ENCODE measurements around the gene RPAIN.

Gene RPAIN

GRCh38 chr17:5380491-5381135, 39.4 kb upstream of the RPAIN start:
- DNase-seq (ENCODE audit: extremely low spot score), result no peak
- ChIA-PET CTCF (interaction anchor here (1.1 to 2.6 kb wide), 5 partner anchors 8 to 59 kb away, joined by 4 to 11 read pairs (median 4); partner anchors contain the start of gene C1QBP), POLR2A (interaction anchor here (0.6 kb wide), 1 partner anchor 34 kb away, joined by 3 read pairs; no protein-coding TSS in a partner anchor)
- TF ChIP-seq, protein P1, sequence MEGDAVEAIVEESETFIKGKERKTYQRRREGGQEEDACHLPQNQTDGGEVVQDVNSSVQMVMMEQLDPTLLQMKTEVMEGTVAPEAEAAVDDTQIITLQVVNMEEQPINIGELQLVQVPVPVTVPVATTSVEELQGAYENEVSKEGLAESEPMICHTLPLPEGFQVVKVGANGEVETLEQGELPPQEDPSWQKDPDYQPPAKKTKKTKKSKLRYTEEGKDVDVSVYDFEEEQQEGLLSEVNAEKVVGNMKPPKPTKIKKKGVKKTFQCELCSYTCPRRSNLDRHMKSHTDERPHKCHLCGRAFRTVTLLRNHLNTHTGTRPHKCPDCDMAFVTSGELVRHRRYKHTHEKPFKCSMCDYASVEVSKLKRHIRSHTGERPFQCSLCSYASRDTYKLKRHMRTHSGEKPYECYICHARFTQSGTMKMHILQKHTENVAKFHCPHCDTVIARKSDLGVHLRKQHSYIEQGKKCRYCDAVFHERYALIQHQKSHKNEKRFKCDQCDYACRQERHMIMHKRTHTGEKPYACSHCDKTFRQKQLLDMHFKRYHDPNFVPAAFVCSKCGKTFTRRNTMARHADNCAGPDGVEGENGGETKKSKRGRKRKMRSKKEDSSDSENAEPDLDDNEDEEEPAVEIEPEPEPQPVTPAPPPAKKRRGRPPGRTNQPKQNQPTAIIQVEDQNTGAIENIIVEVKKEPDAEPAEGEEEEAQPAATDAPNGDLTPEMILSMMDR (IDR thresholded peaks at IDR 0.05; ENCODE audit: control extremely low read depth, extremely low read depth, low read depth, missing control alignments), result no peak

DNA sequence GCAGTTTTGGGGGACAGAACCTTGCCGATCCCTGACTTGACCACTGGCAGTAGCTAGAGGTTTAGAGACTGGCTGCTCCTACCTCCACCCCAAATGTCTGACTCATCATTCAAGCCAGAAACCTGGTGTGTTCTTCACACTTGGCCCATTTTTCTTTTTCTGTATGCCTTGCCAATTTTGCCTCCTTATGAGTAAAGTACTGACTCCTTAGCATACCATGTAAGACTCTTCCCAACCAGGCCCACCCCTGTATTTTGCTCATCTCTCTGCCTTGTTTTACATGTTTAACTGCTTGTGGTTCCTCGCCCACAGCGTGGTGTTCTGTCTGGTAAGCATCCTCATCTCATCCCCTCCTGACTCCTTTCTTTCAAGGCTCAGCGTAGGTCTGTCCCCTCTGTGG, 38.4 kb upstream of the RPAIN start:
- DNase-seq (ENCODE audit: extremely low spot score), result no peak
- TF ChIP-seq, protein P1 (IDR thresholded peaks at IDR 0.05; ENCODE audit: control extremely low read depth, extremely low read depth, low read depth, missing control alignments), result no peak
- ChIA-PET CTCF (interaction anchor here (1.1 to 2.6 kb wide), 4 partner anchors 9 to 58 kb away, joined by 4 to 11 read pairs (median 4); partner anchors contain the start of gene C1QBP), POLR2A (no interaction called here)

GRCh38 chr17:5391678-5392077, 28.3 kb upstream of the RPAIN start:
- POLR2A ChIA-PET, result no interaction called here
- CTCF ChIA-PET, result interaction anchor here (0.9 to 2.7 kb wide), 5 partner anchors 11 to 49 kb away, joined by 3 to 11 read pairs (median 5); no protein-coding TSS in a partner anchor
- TF ChIP-seq, protein P1 (IDR thresholded peaks at IDR 0.05; ENCODE audit: control extremely low read depth, extremely low read depth, low read depth, missing control alignments), result no peak
- DNase-seq (ENCODE audit: extremely low spot score), result no peak

GRCh38 chr17:5396612-5397011, 23.4 kb upstream of the RPAIN start:
- DNase-seq (ENCODE audit: extremely low spot score), result no peak
- ChIA-PET POLR2A (no interaction called here), CTCF (interaction anchor here (1.4 kb wide), 2 partner anchors 10 to 42 kb away, joined by 3 to 6 read pairs; partner anchors contain the start of gene C1QBP)
- TF ChIP-seq, protein P1 (IDR thresholded peaks at IDR 0.05; ENCODE audit: control extremely low read depth, extremely low read depth, low read depth, missing control alignments), result no peak

DNA sequence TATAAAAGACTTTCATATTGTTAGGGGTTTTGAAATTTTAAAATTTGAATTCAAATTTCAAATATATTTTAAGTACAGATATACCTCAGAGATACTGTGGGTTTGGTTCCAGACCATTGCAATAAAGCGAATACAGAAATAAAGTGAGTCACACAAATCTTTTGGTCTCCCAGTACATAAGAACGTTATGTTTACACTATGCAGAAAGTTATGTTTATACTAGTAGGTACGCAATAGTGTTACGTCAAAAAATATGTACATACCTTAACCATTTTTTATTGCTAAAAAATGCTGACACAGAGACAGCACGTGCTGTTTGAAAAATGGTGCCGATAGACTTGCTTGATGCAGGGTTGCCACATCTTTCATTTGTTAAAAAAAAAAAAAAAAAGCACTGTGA, 20.2 kb upstream of the RPAIN start:
- ChIA-PET POLR2A (no interaction called here), CTCF (interaction anchor here (0.9 to 1.6 kb wide), 2 partner anchors 13 to 40 kb away, joined by 3 read pairs; no protein-coding TSS in a partner anchor)
- no peak for DNase-seq (ENCODE audit: extremely low spot score)

GRCh38 chr17:5405400-5405799, 14.6 kb upstream of the RPAIN start:
- TF ChIP-seq, protein P1 (IDR thresholded peaks at IDR 0.05; ENCODE audit: control extremely low read depth, extremely low read depth, low read depth, missing control alignments), result no peak
- ChIA-PET POLR2A (no interaction called here), CTCF (interaction anchor here (1.7 to 1.8 kb wide), 4 partner anchors 12 to 33 kb away, joined by 5 to 7 read pairs (median 6); partner anchors contain the start of genes C1QBP and NUP88)
- DNase-seq (ENCODE audit: extremely low spot score), result no peak

More for the DNA sequence above, 20.2 kb upstream of the RPAIN start:
- TF ChIP-seq, protein P1 (IDR thresholded peaks at IDR 0.05; ENCODE audit: control extremely low read depth, extremely low read depth, low read depth, missing control alignments), result no peak

Measured in GM10248 (cell line).